Gastroesophageal sphincter (tissue), 4 donors: ENCODE measurements around the gene SCRN2. TPM values are rescaled to one million over a fixed set of nuclear protein-coding genes. Genes with fewer than 3 reads are reported as not detected.

Source experiments
- ATAC-seq: fragments of 150-250 bp; one replicate; pipeline ENCODE4 v1.9.1; 2016; ENCODE audit warnings: mild to moderate bottlenecking, moderate library complexity
- H3K27ac ChIP-seq, 4 donors: fragments of 200-600 bp; sonication (generic) in 3 of 4; 1 replicate in 3 of 4; 2 replicates in 1 of 4; pipeline ENCODE4 v1.5.1; 2016 to 2019
- H3K27me3 ChIP-seq: fragments of 200-600 bp; sonication (generic); one replicate; pipeline ENCODE4 v1.5.1; 2019
- H3K36me3 ChIP-seq, 2 donors: fragments of 200-600 bp; sonication (generic); one replicate each; pipeline ENCODE4 v1.5.1; 2019; ENCODE audit warnings: control low read depth in 1 of 2
- H3K4me1 ChIP-seq, 3 donors: fragments of 200-600 bp; sonication (generic); 1 replicate in 2 of 3; 2 replicates in 1 of 3; pipeline ENCODE4 v1.5.1; 2016 to 2019; ENCODE audit warnings: control low read depth in 2 of 3
- H3K4me3 ChIP-seq, 2 donors: fragments of 200-600 bp; sonication (generic); one replicate each; pipeline ENCODE4 v1.5.1; 2019; ENCODE audit warnings: mild to moderate bottlenecking in 1 of 2, moderate library complexity in 1 of 2
- H3K9me3 ChIP-seq, 3 donors: fragments of 200-600 bp; sonication (generic); one replicate each; pipeline ENCODE4 v1.5.1; 2017 to 2019; ENCODE audit warnings: control low read depth in 2 of 3
- EP300 ChIP-seq: sonication (generic); formaldehyde crosslinking; IDR thresholded peaks from one replicate; pipeline ENCODE4 v1.6.1; 2017; ENCODE audit warnings: antibody characterized with exemption, mild to moderate bottlenecking
- POLR2A ChIP-seq, 2 donors: fragments of 450-650 bp; IDR thresholded peaks; one replicate each; pipeline ENCODE4 v1.6.1; 2017; ENCODE audit warnings: antibody characterized with exemption in 2 of 2, mild to moderate bottlenecking in 2 of 2, moderate library complexity in 1 of 2
- POLR2AphosphoS5 ChIP-seq: sonication (generic); formaldehyde crosslinking; IDR thresholded peaks from one replicate; pipeline ENCODE4 v1.6.1; 2017; ENCODE audit warnings: antibody characterized with exemption
- WGBS, 2 donors: methylation state at CpG; one replicate each; pipeline ENCODE4 v1.1.5; 2018; ENCODE audit warnings: low coverage in 1 of 2; 5-methylcytosine and 5-hydroxymethylcytosine counted together
- total RNA-seq, 4 donors: library from RNA; depleted of rRNA; stranded (reverse); fragments of >200 nt; gene quantifications; one replicate each; pipeline ENCODE4 v1.1.0, GENCODE V29; 2016
- TF ChIP-seq, protein P1 (sequence below), 4 experiments: fragments of 200-600 bp in 2 of 4; fragments of 450-650 bp in 2 of 4; sonication (generic) in 1 of 4; IDR thresholded peaks; one replicate each; pipeline ENCODE4 v1.5.1; 2017 to 2019; ENCODE audit warnings: antibody characterized with exemption in 4 of 4, mild to moderate bottlenecking in 2 of 4, moderate library complexity in 2 of 4

The SCRN2 gene
- 10 to 100 TPM; 17.4 to 28.9 (median 21.8) TPM for total RNA-seq

- Histone ChIP-seq H3K27me3 (peaks cover 13% of the 10 kb centered on the region), H3K27ac (peak within 1 kb of the TSS in 3 of 4 donors; percentile 71 to 79 (median 77)), H3K4me3 (peak within 1 kb of the TSS; percentile 57 to 87), H3K4me1 (peaks cover 0 to 53% (median 14%) of the 10 kb centered on the region in 3 donors), H3K36me3 (peaks cover 0 to 32% of the 10 kb centered on the region in 2 donors), H3K9me3 (no peaks in the 10 kb centered on the region)
- peak; percentile 92 for ATAC-seq
- TF ChIP-seq POLR2AphosphoS5 = no peak
- TF ChIP-seq POLR2A (IDR thresholded peaks at IDR 0.05) = peak in 1 of 2 donors; percentile 19
- TF ChIP-seq, protein P1, sequence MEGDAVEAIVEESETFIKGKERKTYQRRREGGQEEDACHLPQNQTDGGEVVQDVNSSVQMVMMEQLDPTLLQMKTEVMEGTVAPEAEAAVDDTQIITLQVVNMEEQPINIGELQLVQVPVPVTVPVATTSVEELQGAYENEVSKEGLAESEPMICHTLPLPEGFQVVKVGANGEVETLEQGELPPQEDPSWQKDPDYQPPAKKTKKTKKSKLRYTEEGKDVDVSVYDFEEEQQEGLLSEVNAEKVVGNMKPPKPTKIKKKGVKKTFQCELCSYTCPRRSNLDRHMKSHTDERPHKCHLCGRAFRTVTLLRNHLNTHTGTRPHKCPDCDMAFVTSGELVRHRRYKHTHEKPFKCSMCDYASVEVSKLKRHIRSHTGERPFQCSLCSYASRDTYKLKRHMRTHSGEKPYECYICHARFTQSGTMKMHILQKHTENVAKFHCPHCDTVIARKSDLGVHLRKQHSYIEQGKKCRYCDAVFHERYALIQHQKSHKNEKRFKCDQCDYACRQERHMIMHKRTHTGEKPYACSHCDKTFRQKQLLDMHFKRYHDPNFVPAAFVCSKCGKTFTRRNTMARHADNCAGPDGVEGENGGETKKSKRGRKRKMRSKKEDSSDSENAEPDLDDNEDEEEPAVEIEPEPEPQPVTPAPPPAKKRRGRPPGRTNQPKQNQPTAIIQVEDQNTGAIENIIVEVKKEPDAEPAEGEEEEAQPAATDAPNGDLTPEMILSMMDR (IDR thresholded peaks at IDR 0.05) = peak in 2 of 4 experiments; percentile 98 to 99
- TF ChIP-seq EP300 = no peak
- 0% methylated on average over 5 to 8 of the region's 55 CpGs for WGBS, 2 donors
Observed at GRCh38 chr17:47840742-47841487, at the start of gene SCRN2. SCRN2 (minus strand) TSS chr17:47841273; CDS start chr17:47840843, 430 bp downstream.

- H3K9me3 ChIP-seq = no peaks in the 10 kb centered on the region
- 22 to 25% methylated on average over 3 to 4 of the region's 11 CpGs for WGBS, 2 donors
Observed at GRCh38 chr17:47889734-47890529, 48.9 kb upstream of the SCRN2 start.

GRCh38 chr17:47888293-47888692 is 47.2 kb upstream of the SCRN2 start:
- TF ChIP-seq POLR2AphosphoS5 (no peak), POLR2A (IDR thresholded peaks at IDR 0.05) (no peak), EP300 (no peak)
- TF ChIP-seq, protein P1 (IDR thresholded peaks at IDR 0.05) = no peak
- 33 to 100% methylated on average over 1 to 2 of the region's 6 CpGs for WGBS, 2 donors
- H3K27ac ChIP-seq = no peak overlapping the region
- H3K36me3 ChIP-seq = no peaks in the 10 kb centered on the region
- peaks cover 17% of the 10 kb centered on the region for H3K27me3 ChIP-seq
- H3K9me3 ChIP-seq = no peaks in the 10 kb centered on the region
- no peak overlapping the region for H3K4me3 ChIP-seq
- ATAC-seq = no peak
- peaks cover 0 to 4% (median 0%) of the 10 kb centered on the region in 3 donors for H3K4me1 ChIP-seq

More at GRCh38 chr17:47889734-47890529, 48.9 kb upstream of the SCRN2 start:
- H3K27me3 ChIP-seq = peaks cover 2% of the 10 kb centered on the region
- H3K4me1 ChIP-seq = peaks cover 0 to 16% (median 0%) of the 10 kb centered on the region in 3 donors
- no peaks in the 10 kb centered on the region for H3K36me3 ChIP-seq
- no peak overlapping the region for H3K27ac ChIP-seq
- TF ChIP-seq POLR2AphosphoS5 = no peak
- TF ChIP-seq, protein P1 (IDR thresholded peaks at IDR 0.05) = peak in 3 of 4 experiments; percentile 93 to 97 (median 95)
- no peak overlapping the region for H3K4me3 ChIP-seq
- ATAC-seq = peak; percentile 85

GRCh38 chr17:47884905-47885730 is 44.0 kb upstream of the SCRN2 start:
- H3K27me3 ChIP-seq = peaks cover 21% of the 10 kb centered on the region
- WGBS, 2 donors = 73% methylated on average over 5 of the region's 11 CpGs; no CpG with 5 or more reads in 1 of the 2 donors
- no peak overlapping the region for H3K27ac ChIP-seq
- TF ChIP-seq, protein P1 (IDR thresholded peaks at IDR 0.05) = no peak
- H3K4me3 ChIP-seq = no peak overlapping the region
- no peaks in the 10 kb centered on the region for H3K36me3 ChIP-seq
- H3K9me3 ChIP-seq = no peaks in the 10 kb centered on the region
- no peak for ATAC-seq
- peaks cover 0 to 4% (median 0%) of the 10 kb centered on the region in 3 donors for H3K4me1 ChIP-seq
